ENCODE measurements around the gene SC5D. TPM values are rescaled to one million over a fixed set of nuclear protein-coding genes. Genes with fewer than 3 reads are reported as not detected.

SC5D gene
- total RNA-seq, 1 experiment from 2014 or later: 126 TPM

GRCh38 chr11:121356357-121356756, 63.8 kb downstream of the SC5D start:
- no peaks in the 10 kb centered on the region for H3K36me3 Mint-ChIP-seq (ENCODE audit: insufficient read depth, unreplicated experiment)

More at GRCh38 chr11:121356357-121356756, 63.8 kb downstream of the SC5D start:
- no peak overlapping the region for H3K4me3 ChIP-seq (ENCODE audit: low read depth, low read length)
- CTCF ChIA-PET: no interaction called here
- intact Hi-C loops (cut with micrococcal nuclease; ENCODE audit: unreplicated experiment): no loop called here
- no peaks in the 10 kb centered on the region for H3K9me3 Mint-ChIP-seq (ENCODE audit: unreplicated experiment)
- BruUV-seq (replicated peaks): no TSS peak
- DNase-seq: no peak
- H3K27me3 Mint-ChIP-seq (ENCODE audit: insufficient read depth, unreplicated experiment): peaks cover 7% of the 10 kb centered on the region
- no peaks in the 10 kb centered on the region for H3K36me3 ChIP-seq (ENCODE audit: control insufficient read depth, insufficient read depth, low read length)
- H3K9me3 ChIP-seq: no peaks in the 10 kb centered on the region
- no peak overlapping the region for H3K27ac Mint-ChIP-seq (ENCODE audit: unreplicated experiment)
- POLR2A ChIA-PET: no interaction called here
- no peaks in the 10 kb centered on the region for H3K27me3 ChIP-seq (replicated peaks; ENCODE audit: control insufficient read depth, insufficient read depth, low read length)
- peaks cover 8% of the 10 kb centered on the region for H3K4me1 ChIP-seq
- TF ChIP-seq, protein P1, sequence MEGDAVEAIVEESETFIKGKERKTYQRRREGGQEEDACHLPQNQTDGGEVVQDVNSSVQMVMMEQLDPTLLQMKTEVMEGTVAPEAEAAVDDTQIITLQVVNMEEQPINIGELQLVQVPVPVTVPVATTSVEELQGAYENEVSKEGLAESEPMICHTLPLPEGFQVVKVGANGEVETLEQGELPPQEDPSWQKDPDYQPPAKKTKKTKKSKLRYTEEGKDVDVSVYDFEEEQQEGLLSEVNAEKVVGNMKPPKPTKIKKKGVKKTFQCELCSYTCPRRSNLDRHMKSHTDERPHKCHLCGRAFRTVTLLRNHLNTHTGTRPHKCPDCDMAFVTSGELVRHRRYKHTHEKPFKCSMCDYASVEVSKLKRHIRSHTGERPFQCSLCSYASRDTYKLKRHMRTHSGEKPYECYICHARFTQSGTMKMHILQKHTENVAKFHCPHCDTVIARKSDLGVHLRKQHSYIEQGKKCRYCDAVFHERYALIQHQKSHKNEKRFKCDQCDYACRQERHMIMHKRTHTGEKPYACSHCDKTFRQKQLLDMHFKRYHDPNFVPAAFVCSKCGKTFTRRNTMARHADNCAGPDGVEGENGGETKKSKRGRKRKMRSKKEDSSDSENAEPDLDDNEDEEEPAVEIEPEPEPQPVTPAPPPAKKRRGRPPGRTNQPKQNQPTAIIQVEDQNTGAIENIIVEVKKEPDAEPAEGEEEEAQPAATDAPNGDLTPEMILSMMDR (IDR thresholded peaks at IDR 0.05; ENCODE audit: insufficient read depth in 1 of 2, low read depth in 1 of 2, low read length in 1 of 2, severe bottlenecking in 1 of 2, unreplicated experiment in 1 of 2): no peak
- peaks cover 8% of the 10 kb centered on the region for H3K4me1 Mint-ChIP-seq (ENCODE audit: low read depth, unreplicated experiment)
- H3K4me3 Mint-ChIP-seq (ENCODE audit: unreplicated experiment): no peak overlapping the region

Other genes with a start within 250 kb of the SC5D start
- 0.37 and 0.41 TPM in 2 replicates for gene TECTA, start 191.5 kb upstream of the SC5D start, total RNA-seq (2022)
- gene SORL1, start 159.5 kb downstream of the SC5D start, total RNA-seq (2022): 26.3 and 34.0 TPM in 2 replicates